ENCODE measurements around the gene SNRPA. TPM values are rescaled to one million over a fixed set of nuclear protein-coding genes. Genes with fewer than 3 reads are reported as not detected.

SNRPA gene
- total RNA-seq, 1 experiment from 2014 or later = 147 TPM

DNA sequence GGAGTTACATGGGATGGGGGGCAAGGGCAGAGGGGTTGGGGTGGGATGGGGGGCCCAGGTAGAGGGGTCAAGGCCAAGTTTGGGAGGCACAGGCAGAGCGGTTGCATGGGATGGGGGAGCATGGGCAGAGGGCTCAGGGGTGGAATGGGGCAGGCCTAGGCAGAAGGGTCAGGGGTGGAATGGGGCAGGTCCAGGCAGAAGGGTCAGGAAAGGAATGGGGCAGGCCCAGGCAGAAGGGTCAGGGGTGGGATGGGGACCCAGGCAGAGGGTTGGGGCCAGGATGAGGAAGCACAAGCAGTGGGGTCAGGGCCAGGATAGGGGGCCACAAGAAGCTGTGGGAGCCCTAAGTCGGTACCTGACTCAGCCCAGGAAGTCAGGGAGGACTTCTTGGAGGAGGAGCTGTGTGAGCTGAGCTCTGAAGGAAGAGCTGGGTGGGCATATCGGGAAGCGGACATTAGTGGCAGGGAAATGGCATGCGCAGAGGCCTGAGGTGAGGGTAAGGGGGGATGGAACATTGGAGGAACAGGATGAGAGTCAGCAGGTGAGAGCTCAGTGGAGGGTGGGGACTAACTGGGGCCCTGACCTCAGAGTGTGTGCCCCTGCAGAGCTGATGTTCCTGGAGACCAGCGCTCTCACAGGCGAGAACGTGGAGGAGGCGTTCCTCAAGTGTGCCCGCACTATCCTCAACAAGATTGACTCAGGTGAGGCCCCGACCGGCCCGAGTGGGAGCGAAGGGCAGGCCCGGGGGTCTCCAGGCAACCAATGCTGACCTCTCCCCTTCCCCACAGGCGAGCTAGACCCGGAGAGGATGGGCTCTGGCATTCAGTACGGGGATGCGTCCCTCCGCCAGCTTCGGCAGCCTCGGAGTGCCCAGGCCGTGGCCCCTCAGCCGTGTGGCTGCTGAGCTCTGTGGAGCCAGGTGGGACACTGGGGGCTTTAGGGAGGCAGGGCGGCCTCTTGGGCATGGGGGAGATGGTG lies 35.3 kb downstream of the SNRPA start:
- POLR2A ChIA-PET (ENCODE audit: unreplicated experiment) = no interaction called here
- CTCF ChIA-PET = interaction anchor here (0.5 kb wide), 1 partner anchor 781 kb away, joined by 12 read pairs; no protein-coding TSS in a partner anchor
- Histone ChIP-seq H3K4me1 (replicated peaks; ENCODE audit: insufficient read depth) (no peaks in the 10 kb centered on the region), H3K9me2 (ENCODE audit: insufficient read depth) (no peaks in the 10 kb centered on the region), H3K27ac (no peak overlapping the region), H3K4me2 (no peak overlapping the region), H4K20me1 (ENCODE audit: insufficient read depth) (no peaks in the 10 kb centered on the region), H3K36me3 (ENCODE audit: low read depth) (no peaks in the 10 kb centered on the region), H3K4me3 (no peak overlapping the region), H3K27me3 (ENCODE audit: insufficient read depth, low read depth) (no peaks in the 10 kb centered on the region), H2AFZ (no peak overlapping the region), H3F3A (ENCODE audit: insufficient read depth, low read depth) (peaks cover 4% of the 10 kb centered on the region; the same call in 1 of the 2 replicates), H3K9me3 (ENCODE audit: insufficient read depth, low read depth) (no peaks in the 10 kb centered on the region), H3K79me2 (ENCODE audit: low read depth) (no peaks in the 10 kb centered on the region)
- no TSS peak for BruUV-seq (replicated peaks)
- intact Hi-C loops (cut with micrococcal nuclease; ENCODE audit: unreplicated experiment) = no loop called here
- TF ChIP-seq, protein P1, sequence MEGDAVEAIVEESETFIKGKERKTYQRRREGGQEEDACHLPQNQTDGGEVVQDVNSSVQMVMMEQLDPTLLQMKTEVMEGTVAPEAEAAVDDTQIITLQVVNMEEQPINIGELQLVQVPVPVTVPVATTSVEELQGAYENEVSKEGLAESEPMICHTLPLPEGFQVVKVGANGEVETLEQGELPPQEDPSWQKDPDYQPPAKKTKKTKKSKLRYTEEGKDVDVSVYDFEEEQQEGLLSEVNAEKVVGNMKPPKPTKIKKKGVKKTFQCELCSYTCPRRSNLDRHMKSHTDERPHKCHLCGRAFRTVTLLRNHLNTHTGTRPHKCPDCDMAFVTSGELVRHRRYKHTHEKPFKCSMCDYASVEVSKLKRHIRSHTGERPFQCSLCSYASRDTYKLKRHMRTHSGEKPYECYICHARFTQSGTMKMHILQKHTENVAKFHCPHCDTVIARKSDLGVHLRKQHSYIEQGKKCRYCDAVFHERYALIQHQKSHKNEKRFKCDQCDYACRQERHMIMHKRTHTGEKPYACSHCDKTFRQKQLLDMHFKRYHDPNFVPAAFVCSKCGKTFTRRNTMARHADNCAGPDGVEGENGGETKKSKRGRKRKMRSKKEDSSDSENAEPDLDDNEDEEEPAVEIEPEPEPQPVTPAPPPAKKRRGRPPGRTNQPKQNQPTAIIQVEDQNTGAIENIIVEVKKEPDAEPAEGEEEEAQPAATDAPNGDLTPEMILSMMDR (conservative IDR thresholded peaks at IDR 0.05) = no peak
- no peak for TF ChIP-seq EZH2 (IDR thresholded peaks at IDR 0.05; ENCODE audit: low read depth)
- no peak for DNase-seq

DNA sequence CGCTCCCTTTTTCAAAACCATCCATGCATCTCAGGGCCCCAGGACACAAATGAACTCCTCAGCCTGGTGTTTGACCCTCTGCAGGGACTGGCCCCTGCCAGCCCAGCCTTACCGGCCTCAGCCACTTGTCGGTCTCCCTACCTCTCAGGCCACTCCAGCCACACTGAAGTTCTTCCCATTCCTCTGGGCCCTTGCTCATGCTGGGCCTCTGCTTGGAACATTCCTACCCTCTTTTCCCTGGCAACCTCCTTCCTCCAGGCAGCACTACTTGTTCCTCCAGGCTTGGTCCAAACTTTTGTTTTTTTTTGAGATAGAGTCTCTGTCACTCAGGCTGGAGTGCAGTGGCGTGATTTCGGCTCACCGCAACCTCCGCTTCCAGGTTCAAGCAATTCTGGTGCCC lies 40.3 kb downstream of the SNRPA start:
- intact Hi-C loops (cut with micrococcal nuclease; ENCODE audit: unreplicated experiment) = no loop called here

DNA sequence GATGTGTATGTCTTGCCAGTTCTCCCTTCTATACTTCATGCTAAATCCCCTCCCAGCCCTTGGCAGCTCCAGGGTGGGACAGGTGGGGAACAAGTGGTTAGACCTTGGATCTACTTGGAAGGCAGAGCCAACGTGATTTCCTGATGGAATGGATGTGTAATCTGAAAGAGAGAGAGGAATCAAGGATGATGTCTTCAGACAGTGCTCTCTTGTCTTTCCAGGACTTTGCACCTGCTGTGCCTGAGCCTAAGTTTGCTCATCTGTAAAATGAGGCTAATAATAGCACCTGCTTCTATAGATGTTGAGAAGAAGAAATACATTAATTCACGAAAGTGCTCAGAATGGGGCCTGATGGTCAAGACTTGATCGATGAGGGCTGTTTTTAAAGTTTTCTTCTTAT lies 41.0 kb downstream of the SNRPA start:
- POLR2A ChIA-PET (ENCODE audit: unreplicated experiment) = no interaction called here
- peak overlapping the region; percentile 53; the same call in 1 of the 2 replicates for H3K4me2 ChIP-seq
- H2AFZ ChIP-seq = no peak overlapping the region
- CTCF ChIA-PET = no interaction called here
- no peaks in the 10 kb centered on the region for H3K36me3 ChIP-seq (ENCODE audit: low read depth)
- no peaks in the 10 kb centered on the region for H3K9me3 ChIP-seq (ENCODE audit: insufficient read depth, low read depth)
- TF ChIP-seq EZH2 (IDR thresholded peaks at IDR 0.05; ENCODE audit: low read depth) = no peak
- TF ChIP-seq, protein P1 (conservative IDR thresholded peaks at IDR 0.05) = no peak
- peaks cover 20% of the 10 kb centered on the region for H3K4me1 ChIP-seq (replicated peaks; ENCODE audit: insufficient read depth)
- peaks cover 24% of the 10 kb centered on the region for H3F3A ChIP-seq (ENCODE audit: insufficient read depth, low read depth)
- no peak for DNase-seq
- no peaks in the 10 kb centered on the region for H3K79me2 ChIP-seq (ENCODE audit: low read depth)
- no peaks in the 10 kb centered on the region for H3K27me3 ChIP-seq (ENCODE audit: insufficient read depth, low read depth)
- no TSS peak for BruUV-seq (replicated peaks)
- H3K9me2 ChIP-seq (ENCODE audit: insufficient read depth) = no peaks in the 10 kb centered on the region
- peak overlapping the region; percentile 33 for H3K27ac ChIP-seq
- no peak overlapping the region for H3K4me3 ChIP-seq
- no peaks in the 10 kb centered on the region for H4K20me1 ChIP-seq (ENCODE audit: insufficient read depth)
- intact Hi-C loops (cut with micrococcal nuclease; ENCODE audit: unreplicated experiment) = no loop called here

More for the DNA sequence above, 40.3 kb downstream of the SNRPA start:
- Histone ChIP-seq H3K9me2 (ENCODE audit: insufficient read depth) (no peaks in the 10 kb centered on the region), H3K27me3 (ENCODE audit: insufficient read depth, low read depth) (no peaks in the 10 kb centered on the region), H4K20me1 (ENCODE audit: insufficient read depth) (no peaks in the 10 kb centered on the region), H3K4me2 (no peak overlapping the region), H3K4me3 (no peak overlapping the region), H3F3A (ENCODE audit: insufficient read depth, low read depth) (peaks cover 24% of the 10 kb centered on the region), H3K4me1 (replicated peaks; ENCODE audit: insufficient read depth) (peaks cover 20% of the 10 kb centered on the region), H3K79me2 (ENCODE audit: low read depth) (no peaks in the 10 kb centered on the region), H3K27ac (no peak overlapping the region), H3K9me3 (ENCODE audit: insufficient read depth, low read depth) (no peaks in the 10 kb centered on the region), H3K36me3 (ENCODE audit: low read depth) (no peaks in the 10 kb centered on the region), H2AFZ (no peak overlapping the region)
- ChIA-PET CTCF (no interaction called here), POLR2A (ENCODE audit: unreplicated experiment) (no interaction called here)
- DNase-seq = no peak
- TF ChIP-seq EZH2 (IDR thresholded peaks at IDR 0.05; ENCODE audit: low read depth) = no peak
- TF ChIP-seq, protein P1 (conservative IDR thresholded peaks at IDR 0.05) = no peak
- no TSS peak for BruUV-seq (replicated peaks)
